ENCODE results near the gene REXO5. TPM values are rescaled to one million over a fixed set of nuclear protein-coding genes. Genes with fewer than 3 reads are reported as not detected.
A peak's percentile ranks its signal among the peaks of the same experiment; 100 is the strongest.

REXO5 gene
- total and polyA plus RNA-seq, 8 donors = 0.88 to 4.9 (median 2.1) TPM

- intact Hi-C loops (cut with DNase I) = no loop called here
- no peak for TF ChIP-seq CTCF (IDR thresholded peaks at IDR 0.05)
- Histone ChIP-seq H3K4me1 (peaks cover 23 to 34% (median 29%) of the 10 kb centered on the region in 3 donors), H3K36me3 (peaks cover 0 to 1% (median 0%) of the 10 kb centered on the region in 3 donors), H3K27ac (peak overlapping the region in 1 of 4 donors; percentile 37), H3K4me3 (no peak overlapping the region), H3K9me3 (no peaks in the 10 kb centered on the region), H3K27me3 (no peaks in the 10 kb centered on the region)
- WGBS, 2 donors = 93 to 97% methylated on average over 1 of the region's 1 CpG
- no peak for FAIRE-seq
- DNase-seq = no peak
- ATAC-seq = no peak
These were observed 80.9 kb downstream of the REXO5 start for GRCh38 chr16:20887207-20887606.

GRCh38 chr16:20889625-20890275 lies 83.4 kb downstream of the REXO5 start:
- Histone ChIP-seq H3K4me1 (peaks cover 11 to 24% (median 14%) of the 10 kb centered on the region in 3 donors), H3K27me3 (no peaks in the 10 kb centered on the region), H3K9me3 (no peaks in the 10 kb centered on the region), H3K27ac (no peak overlapping the region), H3K36me3 (peaks cover 0 to 4% (median 0%) of the 10 kb centered on the region in 3 donors), H3K4me3 (no peak overlapping the region)
- ATAC-seq (no peak), FAIRE-seq (no peak), DNase-seq (no peak)
- no peak for TF ChIP-seq CTCF (IDR thresholded peaks at IDR 0.05)
- 87 to 93% methylated on average over 4 of the region's 4 CpGs for whole genome bisulfite sequencing, 2 donors
- intact Hi-C loops (cut with DNase I) = no loop called here

GRCh38 chr16:20894388-20894787 lies 88.1 kb downstream of the REXO5 start:
- H3K27me3 ChIP-seq = no peaks in the 10 kb centered on the region
- FAIRE-seq (no peak), ATAC-seq (no peak), DNase-seq (no peak)
- H3K36me3 ChIP-seq = peaks cover 0 to 4% (median 0%) of the 10 kb centered on the region in 3 donors
- H3K4me1 ChIP-seq = peaks cover 0 to 24% (median 11%) of the 10 kb centered on the region in 3 donors
- intact Hi-C loops (cut with DNase I) = no loop called here
- no peak overlapping the region for H3K4me3 ChIP-seq
- H3K9me3 ChIP-seq = no peaks in the 10 kb centered on the region
- 81 to 86% methylated on average over 2 of the region's 2 CpGs for WGBS, 2 donors
- no peak overlapping the region for H3K27ac ChIP-seq
- TF ChIP-seq CTCF (IDR thresholded peaks at IDR 0.05) = no peak

GRCh38 chr16:20897253-20897897 lies 91.0 kb downstream of the REXO5 start:
- ATAC-seq = no peak
- H3K4me1 ChIP-seq = peaks cover 6 to 33% (median 7%) of the 10 kb centered on the region in 3 donors

More at GRCh38 chr16:20897253-20897897, 91.0 kb downstream of the REXO5 start:
- FAIRE-seq (no peak), DNase-seq (no peak)
- Histone ChIP-seq H3K36me3 (peaks cover 0 to 1% (median 0%) of the 10 kb centered on the region in 3 donors), H3K27me3 (no peaks in the 10 kb centered on the region), H3K9me3 (no peaks in the 10 kb centered on the region), H3K27ac (no peak overlapping the region), H3K4me3 (no peak overlapping the region)
- 78 to 88% methylated on average over 4 of the region's 4 CpGs for WGBS, 2 donors
- no peak for TF ChIP-seq CTCF (IDR thresholded peaks at IDR 0.05)
- intact Hi-C loops (cut with DNase I) = no loop called here
